Measurements from ENCODE around the gene ERMP1. TPM values are rescaled to one million over a fixed set of nuclear protein-coding genes. Genes with fewer than 3 reads are reported as not detected.

Gene ERMP1
- total and polyA plus RNA-seq, 2 donors (not counting 1 experiment from before 2014, with no cell fraction given), result 4.9 to 10.6 TPM

- WGBS (ENCODE audit: insufficient coverage), result 100% methylated on average over 4 of the region's 5 CpGs
- peaks cover 14% of the 10 kb centered on the region for H3K4me1 Mint-ChIP-seq
- ATAC-seq (ENCODE audit: low read depth) (no peak), DNase-seq (no peak)
- H3K4me2 ChIP-seq (replicated peaks; ENCODE audit: low read depth, low read length, poor library complexity, severe bottlenecking), result no peak overlapping the region
- no peak overlapping the region for H3K27ac ChIP-seq (ENCODE audit: low read length in 2 of 2)
- H3K4me3 ChIP-seq (ENCODE audit: control extremely low read depth in 1 of 5, extremely low read depth in 1 of 5, insufficient read depth in 1 of 5, low read depth in 2 of 5, low read length in 4 of 5), result no peak overlapping the region
- no peak overlapping the region for H3K9ac ChIP-seq (ENCODE audit: low read length)
- intact Hi-C loops (cut with micrococcal nuclease), result no loop called here
- POLR2A ChIA-PET, result no interaction called here
- no peaks in the 10 kb centered on the region for H3K9me3 Mint-ChIP-seq (ENCODE audit: insufficient read depth)
- CTCF ChIA-PET, result no interaction called here
- H3K79me2 ChIP-seq (ENCODE audit: control insufficient read depth, insufficient read depth, low read length), result no peaks in the 10 kb centered on the region
- no peaks in the 10 kb centered on the region for H4K20me1 ChIP-seq (ENCODE audit: control insufficient read depth, insufficient read depth, low read length, poor library complexity, severe bottlenecking)
- no peaks in the 10 kb centered on the region for H3K27me3 Mint-ChIP-seq
- H2AFZ ChIP-seq (ENCODE audit: insufficient read depth, low read depth, low read length, poor library complexity, severe bottlenecking), result no peak overlapping the region
- peaks cover 0 to 4% of the 10 kb centered on the region in 2 donors for H3K4me1 ChIP-seq (ENCODE audit: control insufficient read depth in 2 of 2, insufficient read depth in 2 of 2, low read length in 2 of 2)
- peaks cover 2 to 11% of the 10 kb centered on the region in 2 experiments for H3K36me3 ChIP-seq (replicated peaks in 1 of 2; ENCODE audit: control extremely low read depth in 1 of 2, control insufficient read depth in 1 of 2, extremely low read depth in 1 of 2, insufficient read depth in 2 of 2, low read length in 1 of 2)
- TF ChIP-seq CTCF (IDR thresholded peaks at IDR 0.05) (no peak), EZH2 (IDR thresholded peaks at IDR 0.05; ENCODE audit: borderline replicate concordance, insufficient read depth, low read depth, low read length, poor library complexity, severe bottlenecking) (no peak)
- H3K27ac Mint-ChIP-seq, result no peak overlapping the region
- H3K9me3 ChIP-seq (ENCODE audit: control extremely low read depth in 1 of 3, control insufficient read depth in 2 of 3, insufficient read depth in 1 of 3, low read length in 2 of 3), result no peaks in the 10 kb centered on the region
- H3K4me3 Mint-ChIP-seq, result no peak overlapping the region
- no peaks in the 10 kb centered on the region for H3K27me3 ChIP-seq (replicated peaks in 1 of 4; ENCODE audit: control extremely low read depth in 1 of 4, control insufficient read depth in 3 of 4, insufficient read depth in 4 of 4, low read length in 3 of 4)
Measured at GRCh38 chr9:5789489-5789888, 43.4 kb downstream of the ERMP1 start.

- H2AFZ ChIP-seq (ENCODE audit: insufficient read depth, low read depth, low read length, poor library complexity, severe bottlenecking), result no peak overlapping the region
- no peak overlapping the region for H3K4me3 ChIP-seq (ENCODE audit: control extremely low read depth in 1 of 5, extremely low read depth in 1 of 5, insufficient read depth in 1 of 5, low read depth in 2 of 5, low read length in 4 of 5)
- H3K27me3 ChIP-seq (replicated peaks in 1 of 4; ENCODE audit: control extremely low read depth in 1 of 4, control insufficient read depth in 3 of 4, insufficient read depth in 4 of 4, low read length in 3 of 4), result no peaks in the 10 kb centered on the region
- no peaks in the 10 kb centered on the region for H3K79me2 ChIP-seq (ENCODE audit: control insufficient read depth, insufficient read depth, low read length)
- H3K4me2 ChIP-seq (replicated peaks; ENCODE audit: low read depth, low read length, poor library complexity, severe bottlenecking), result no peak overlapping the region
- H3K27me3 Mint-ChIP-seq, result no peaks in the 10 kb centered on the region
- no peaks in the 10 kb centered on the region for H4K20me1 ChIP-seq (ENCODE audit: control insufficient read depth, insufficient read depth, low read length, poor library complexity, severe bottlenecking)
- H3K9ac ChIP-seq (ENCODE audit: low read length), result no peak overlapping the region
- POLR2A ChIA-PET, result no interaction called here
- no peak for DNase-seq
- H3K9me3 ChIP-seq (ENCODE audit: control extremely low read depth in 1 of 3, control insufficient read depth in 2 of 3, insufficient read depth in 1 of 3, low read length in 2 of 3), result no peaks in the 10 kb centered on the region
- H3K27ac ChIP-seq (ENCODE audit: low read length in 2 of 2), result no peak overlapping the region
- CTCF ChIA-PET, result interaction anchor here (1.0 kb wide), 1 partner anchor 187 kb away, joined by 3 read pairs; no protein-coding TSS in a partner anchor
- peaks cover 2 to 11% of the 10 kb centered on the region in 2 experiments for H3K36me3 ChIP-seq (replicated peaks in 1 of 2; ENCODE audit: control extremely low read depth in 1 of 2, control insufficient read depth in 1 of 2, extremely low read depth in 1 of 2, insufficient read depth in 2 of 2, low read length in 1 of 2)
- H3K27ac Mint-ChIP-seq, result no peak overlapping the region
- H3K4me1 ChIP-seq (ENCODE audit: control insufficient read depth in 2 of 2, insufficient read depth in 2 of 2, low read length in 2 of 2), result peaks cover 0 to 4% of the 10 kb centered on the region in 2 donors
- no peak overlapping the region for H3K4me3 Mint-ChIP-seq
- WGBS (ENCODE audit: insufficient coverage), result 83% methylated on average over 1 of the region's 2 CpGs
- peaks cover 2% of the 10 kb centered on the region for H3K9me3 Mint-ChIP-seq (ENCODE audit: insufficient read depth)
- intact Hi-C loops (cut with micrococcal nuclease), result no loop called here
- no peak for ATAC-seq (ENCODE audit: low read depth)
- TF ChIP-seq CTCF (IDR thresholded peaks at IDR 0.05) (no peak), EZH2 (IDR thresholded peaks at IDR 0.05; ENCODE audit: borderline replicate concordance, insufficient read depth, low read depth, low read length, poor library complexity, severe bottlenecking) (no peak)
- H3K4me1 Mint-ChIP-seq, result peaks cover 12% of the 10 kb centered on the region
Measured at GRCh38 chr9:5787759-5788302, 45.1 kb downstream of the ERMP1 start.
